K562 (cell line): ENCODE results near the gene B2M. TPM values are rescaled to one million over a fixed set of nuclear protein-coding genes. Genes with fewer than 3 reads are reported as not detected.

Experiments used
- CEBPG ChIP-seq, 3 experiments: fragments of 200-800 bp in 1 of 3; sonication (Bioruptor generic) in 1 of 3; sonication (generic) in 1 of 3; formaldehyde crosslinking in 1 of 3; IDR thresholded peaks in 2 of 3; conservative IDR thresholded peaks in 1 of 3; 2 replicates each; pipeline versions ENCODE4 v1.6.1 to v1.8.0; 2016 to 2022; ENCODE audit warnings: missing compliant biosample characterization in 2 of 3, missing genetic modification characterization in 2 of 3, mild to moderate bottlenecking in 1 of 3, missing genetic modification reagents in 1 of 3
- LARP7 ChIP-seq: fragments of 450-650 bp; IDR thresholded peaks from 2 replicates; pipeline ENCODE4 v1.6.1; 2016
- PCBP2 ChIP-seq: fragments of 200-400 bp; formaldehyde crosslinking; IDR thresholded peaks from 2 replicates; pipeline ENCODE4 v1.6.1; 2018; ENCODE audit warnings: low read length, low read depth, mild to moderate bottlenecking, moderate library complexity; ENCODE audit not compliant: poor library complexity, severe bottlenecking
- PHB ChIP-seq: fragments of 250-450 bp; sonication (Bioruptor Pico); IDR thresholded peaks from 2 replicates; pipeline ENCODE4 v1.5.0; 2021
- SMAD4 ChIP-seq: fragments of 250-450 bp; sonication (Bioruptor Pico); conservative IDR thresholded peaks from 2 replicates; pipeline ENCODE4 v1.8.0; 2021; ENCODE audit warnings: inconsistent platforms, mild to moderate bottlenecking, moderate library complexity
- XRCC3 ChIP-seq: fragments of 450-650 bp; IDR thresholded peaks from 2 replicates; pipeline ENCODE4 v1.6.1; 2017; ENCODE audit warnings: mild to moderate bottlenecking, moderate library complexity
- ZBTB17 ChIP-seq: fragments of 450-650 bp; formaldehyde crosslinking; IDR thresholded peaks from 2 replicates; pipeline ENCODE4 v1.4.0; 2020; ENCODE audit warnings: mild to moderate bottlenecking
- ZNF766 ChIP-seq: fragments of 200-800 bp; sonication (Bioruptor generic); conservative IDR thresholded peaks from 2 replicates; pipeline ENCODE4 v1.6.1; 2016; ENCODE audit warnings: missing genetic modification characterization, missing compliant biosample characterization
- polyA plus RNA-seq, 8 experiments: library from polyadenylated mRNA; depleted of rRNA in 4 of 8; stranded (reverse) in 5 of 8; unstranded in 3 of 8; fragments of >200 nt; fragmentation: Nextera tagmentation in 2 of 8; fragmentation: Illumina TruSeq in 1 of 8; extraction: Ambion mirVana in 2 of 8; extraction: Trizol in 1 of 8; gene quantifications; 2 replicates each; pipeline versions ENCODE4 v1.2.1 to v1.2.3, GENCODE V29; 2011 to 2014; ENCODE audit warnings: inconsistent platforms in 1 of 8, missing spikeins in 1 of 8
- total RNA-seq, 7 experiments: library from RNA; depleted of rRNA in 6 of 7; stranded (reverse); fragments of >200 nt in 6 of 7; fragmentation: Illumina TruSeq in 2 of 7; extraction: Trizol in 2 of 7; gene quantifications; 2 replicates each; pipeline versions ENCODE4 v1.2.1 to v1.2.3, GENCODE V29; 2011 to 2021; ENCODE audit warnings: low replicate concordance in 1 of 7
- TF ChIP-seq, protein P1 (sequence below): sonication (generic); formaldehyde crosslinking; IDR thresholded peaks from 2 replicates; pipeline ENCODE4 v1.8.0; 2022; ENCODE audit warnings: mild to moderate bottlenecking, missing genetic modification reagents
- TF ChIP-seq, protein P2 (sequence below): fragments of 450-650 bp; formaldehyde crosslinking; IDR thresholded peaks from 2 replicates; pipeline ENCODE4 v1.4.0; 2020; ENCODE audit warnings: mild to moderate bottlenecking
- TF ChIP-seq, protein P3 (sequence below), 2 experiments: IDR thresholded peaks in 1 of 2; conservative IDR thresholded peaks in 1 of 2; 2 replicates each; pipeline ENCODE4 v1.6.1; 2016; ENCODE audit warnings: low read depth in 2 of 2, mild to moderate bottlenecking in 1 of 2, missing compliant biosample characterization in 1 of 2, missing genetic modification characterization in 1 of 2, moderate library complexity in 1 of 2

B2M gene
- total and polyA plus RNA-seq, 9 of the 15 experiments (the other 6 are each of a cell fraction or from before 2014, with no cell fraction given) = 460 to 3,138 (median 1,032) TPM

DNA sequence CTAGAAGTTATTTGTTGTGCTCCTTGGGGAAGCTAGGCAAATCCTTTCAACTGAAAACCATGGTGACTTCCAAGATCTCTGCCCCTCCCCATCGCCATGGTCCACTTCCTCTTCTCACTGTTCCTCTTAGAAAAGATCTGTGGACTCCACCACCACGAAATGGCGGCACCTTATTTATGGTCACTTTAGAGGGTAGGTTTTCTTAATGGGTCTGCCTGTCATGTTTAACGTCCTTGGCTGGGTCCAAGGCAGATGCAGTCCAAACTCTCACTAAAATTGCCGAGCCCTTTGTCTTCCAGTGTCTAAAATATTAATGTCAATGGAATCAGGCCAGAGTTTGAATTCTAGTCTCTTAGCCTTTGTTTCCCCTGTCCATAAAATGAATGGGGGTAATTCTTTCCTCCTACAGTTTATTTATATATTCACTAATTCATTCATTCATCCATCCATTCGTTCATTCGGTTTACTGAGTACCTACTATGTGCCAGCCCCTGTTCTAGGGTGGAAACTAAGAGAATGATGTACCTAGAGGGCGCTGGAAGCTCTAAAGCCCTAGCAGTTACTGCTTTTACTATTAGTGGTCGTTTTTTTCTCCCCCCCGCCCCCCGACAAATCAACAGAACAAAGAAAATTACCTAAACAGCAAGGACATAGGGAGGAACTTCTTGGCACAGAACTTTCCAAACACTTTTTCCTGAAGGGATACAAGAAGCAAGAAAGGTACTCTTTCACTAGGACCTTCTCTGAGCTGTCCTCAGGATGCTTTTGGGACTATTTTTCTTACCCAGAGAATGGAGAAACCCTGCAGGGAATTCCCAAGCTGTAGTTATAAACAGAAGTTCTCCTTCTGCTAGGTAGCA lies 851 bp upstream of the B2M start (continued):
- TF ChIP-seq CEBPG (CRISPR knock-in tag; IDR thresholded peaks at IDR 0.05) (no peak), CEBPG (tag; conservative IDR thresholded peaks at IDR 0.05 in 1 of 2, IDR thresholded peaks at IDR 0.05 in 1 of 2) (no peak), ZBTB17 (CRISPR knock-in tag) (no peak), XRCC3 (no peak), PCBP2 (no peak), PHB (CRISPR knock-in tag) (no peak), ZNF766 (CRISPR knock-in tag) (0 out of 2 replicates have a peak, but pooled peaks have one; percentile 34), SMAD4 (CRISPR knock-in tag) (no peak), LARP7 (no peak)
- TF ChIP-seq, protein P1, sequence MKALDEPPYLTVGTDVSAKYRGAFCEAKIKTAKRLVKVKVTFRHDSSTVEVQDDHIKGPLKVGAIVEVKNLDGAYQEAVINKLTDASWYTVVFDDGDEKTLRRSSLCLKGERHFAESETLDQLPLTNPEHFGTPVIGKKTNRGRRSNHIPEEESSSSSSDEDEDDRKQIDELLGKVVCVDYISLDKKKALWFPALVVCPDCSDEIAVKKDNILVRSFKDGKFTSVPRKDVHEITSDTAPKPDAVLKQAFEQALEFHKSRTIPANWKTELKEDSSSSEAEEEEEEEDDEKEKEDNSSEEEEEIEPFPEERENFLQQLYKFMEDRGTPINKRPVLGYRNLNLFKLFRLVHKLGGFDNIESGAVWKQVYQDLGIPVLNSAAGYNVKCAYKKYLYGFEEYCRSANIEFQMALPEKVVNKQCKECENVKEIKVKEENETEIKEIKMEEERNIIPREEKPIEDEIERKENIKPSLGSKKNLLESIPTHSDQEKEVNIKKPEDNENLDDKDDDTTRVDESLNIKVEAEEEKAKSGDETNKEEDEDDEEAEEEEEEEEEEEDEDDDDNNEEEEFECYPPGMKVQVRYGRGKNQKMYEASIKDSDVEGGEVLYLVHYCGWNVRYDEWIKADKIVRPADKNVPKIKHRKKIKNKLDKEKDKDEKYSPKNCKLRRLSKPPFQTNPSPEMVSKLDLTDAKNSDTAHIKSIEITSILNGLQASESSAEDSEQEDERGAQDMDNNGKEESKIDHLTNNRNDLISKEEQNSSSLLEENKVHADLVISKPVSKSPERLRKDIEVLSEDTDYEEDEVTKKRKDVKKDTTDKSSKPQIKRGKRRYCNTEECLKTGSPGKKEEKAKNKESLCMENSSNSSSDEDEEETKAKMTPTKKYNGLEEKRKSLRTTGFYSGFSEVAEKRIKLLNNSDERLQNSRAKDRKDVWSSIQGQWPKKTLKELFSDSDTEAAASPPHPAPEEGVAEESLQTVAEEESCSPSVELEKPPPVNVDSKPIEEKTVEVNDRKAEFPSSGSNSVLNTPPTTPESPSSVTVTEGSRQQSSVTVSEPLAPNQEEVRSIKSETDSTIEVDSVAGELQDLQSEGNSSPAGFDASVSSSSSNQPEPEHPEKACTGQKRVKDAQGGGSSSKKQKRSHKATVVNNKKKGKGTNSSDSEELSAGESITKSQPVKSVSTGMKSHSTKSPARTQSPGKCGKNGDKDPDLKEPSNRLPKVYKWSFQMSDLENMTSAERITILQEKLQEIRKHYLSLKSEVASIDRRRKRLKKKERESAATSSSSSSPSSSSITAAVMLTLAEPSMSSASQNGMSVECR (CRISPR knock-in tag) = no peak
- TF ChIP-seq, protein P2, sequence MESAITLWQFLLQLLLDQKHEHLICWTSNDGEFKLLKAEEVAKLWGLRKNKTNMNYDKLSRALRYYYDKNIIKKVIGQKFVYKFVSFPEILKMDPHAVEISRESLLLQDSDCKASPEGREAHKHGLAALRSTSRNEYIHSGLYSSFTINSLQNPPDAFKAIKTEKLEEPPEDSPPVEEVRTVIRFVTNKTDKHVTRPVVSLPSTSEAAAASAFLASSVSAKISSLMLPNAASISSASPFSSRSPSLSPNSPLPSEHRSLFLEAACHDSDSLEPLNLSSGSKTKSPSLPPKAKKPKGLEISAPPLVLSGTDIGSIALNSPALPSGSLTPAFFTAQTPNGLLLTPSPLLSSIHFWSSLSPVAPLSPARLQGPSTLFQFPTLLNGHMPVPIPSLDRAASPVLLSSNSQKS (CRISPR knock-in tag) = no peak
- TF ChIP-seq, protein P3, sequence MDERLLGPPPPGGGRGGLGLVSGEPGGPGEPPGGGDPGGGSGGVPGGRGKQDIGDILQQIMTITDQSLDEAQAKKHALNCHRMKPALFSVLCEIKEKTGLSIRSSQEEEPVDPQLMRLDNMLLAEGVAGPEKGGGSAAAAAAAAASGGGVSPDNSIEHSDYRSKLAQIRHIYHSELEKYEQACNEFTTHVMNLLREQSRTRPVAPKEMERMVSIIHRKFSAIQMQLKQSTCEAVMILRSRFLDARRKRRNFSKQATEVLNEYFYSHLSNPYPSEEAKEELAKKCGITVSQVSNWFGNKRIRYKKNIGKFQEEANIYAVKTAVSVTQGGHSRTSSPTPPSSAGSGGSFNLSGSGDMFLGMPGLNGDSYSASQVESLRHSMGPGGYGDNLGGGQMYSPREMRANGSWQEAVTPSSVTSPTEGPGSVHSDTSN (CRISPR knock-in tag; IDR thresholded peaks at IDR 0.05; ENCODE audit: low read depth) = no peak
- TF ChIP-seq, protein P3 (tag; conservative IDR thresholded peaks at IDR 0.05; ENCODE audit: low read depth) = 0 out of 2 replicates have a peak, but pooled peaks have one; percentile 8
